ENCODE results near the gene NFATC4. TPM values are rescaled to one million over a fixed set of nuclear protein-coding genes. Genes with fewer than 3 reads are reported as not detected.
"Not testable (repeated sequence)": the region's sequence is repeated elsewhere in the genome, so short reads cannot be mapped to it uniquely, and the experiment has no call there.

Gene NFATC4
- polyA plus RNA-seq, 1 donor from 2014 or later, result 0.22 TPM

DNA sequence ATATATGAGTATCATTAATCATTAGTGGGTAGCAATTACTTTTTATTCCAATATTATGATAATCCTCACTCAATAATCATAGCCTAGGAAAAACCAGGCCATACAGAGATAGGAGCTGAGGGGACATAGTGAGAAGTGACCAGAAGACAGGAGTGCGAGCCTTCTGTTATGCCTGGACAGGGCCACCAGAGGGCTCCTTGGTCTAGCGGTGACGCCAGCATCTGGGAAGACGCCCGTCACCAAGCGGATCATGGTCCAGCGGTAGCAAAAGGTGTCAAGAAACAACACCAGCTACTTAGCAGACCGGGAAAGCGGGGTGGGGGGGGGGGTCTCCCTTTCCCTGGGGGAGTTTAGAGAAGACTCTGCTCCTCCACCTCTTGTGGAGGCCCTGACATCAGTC, 40.1 kb upstream of the NFATC4 start:
- H3K79me2 ChIP-seq (replicated peaks; ENCODE audit: insufficient read depth, low read length); H3K4me3 ChIP-seq (ENCODE audit: low read length); H3K27ac ChIP-seq (ENCODE audit: low read length); H2AFZ ChIP-seq (ENCODE audit: low read depth, low read length); H3F3A ChIP-seq (ENCODE audit: insufficient read depth, low read length, poor library complexity, severe bottlenecking); H3K36me3 ChIP-seq (ENCODE audit: insufficient read depth, low read length); H4K20me1 ChIP-seq (ENCODE audit: insufficient read depth); H3K9me2 ChIP-seq (ENCODE audit: insufficient read depth, low read length); H3K4me2 ChIP-seq (ENCODE audit: low read length); H3K9me3 ChIP-seq (ENCODE audit: low read length); H3K9ac ChIP-seq (ENCODE audit: low read length): not testable (repeated sequence)
- H3K27me3 ChIP-seq (ENCODE audit: insufficient read depth, low read depth, low read length), result peaks cover 26% of the 10 kb centered on the region
- peak; percentile 77 for TF ChIP-seq SMC3 (conservative IDR thresholded peaks at IDR 0.05; ENCODE audit: poor library complexity)
- TF ChIP-seq, protein P1, sequence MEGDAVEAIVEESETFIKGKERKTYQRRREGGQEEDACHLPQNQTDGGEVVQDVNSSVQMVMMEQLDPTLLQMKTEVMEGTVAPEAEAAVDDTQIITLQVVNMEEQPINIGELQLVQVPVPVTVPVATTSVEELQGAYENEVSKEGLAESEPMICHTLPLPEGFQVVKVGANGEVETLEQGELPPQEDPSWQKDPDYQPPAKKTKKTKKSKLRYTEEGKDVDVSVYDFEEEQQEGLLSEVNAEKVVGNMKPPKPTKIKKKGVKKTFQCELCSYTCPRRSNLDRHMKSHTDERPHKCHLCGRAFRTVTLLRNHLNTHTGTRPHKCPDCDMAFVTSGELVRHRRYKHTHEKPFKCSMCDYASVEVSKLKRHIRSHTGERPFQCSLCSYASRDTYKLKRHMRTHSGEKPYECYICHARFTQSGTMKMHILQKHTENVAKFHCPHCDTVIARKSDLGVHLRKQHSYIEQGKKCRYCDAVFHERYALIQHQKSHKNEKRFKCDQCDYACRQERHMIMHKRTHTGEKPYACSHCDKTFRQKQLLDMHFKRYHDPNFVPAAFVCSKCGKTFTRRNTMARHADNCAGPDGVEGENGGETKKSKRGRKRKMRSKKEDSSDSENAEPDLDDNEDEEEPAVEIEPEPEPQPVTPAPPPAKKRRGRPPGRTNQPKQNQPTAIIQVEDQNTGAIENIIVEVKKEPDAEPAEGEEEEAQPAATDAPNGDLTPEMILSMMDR (IDR thresholded peaks at IDR 0.05; ENCODE audit: poor library complexity, severe bottlenecking), result peak; percentile 68
- peak; percentile 63 for TF ChIP-seq RAD21 (conservative IDR thresholded peaks at IDR 0.05)

DNA sequence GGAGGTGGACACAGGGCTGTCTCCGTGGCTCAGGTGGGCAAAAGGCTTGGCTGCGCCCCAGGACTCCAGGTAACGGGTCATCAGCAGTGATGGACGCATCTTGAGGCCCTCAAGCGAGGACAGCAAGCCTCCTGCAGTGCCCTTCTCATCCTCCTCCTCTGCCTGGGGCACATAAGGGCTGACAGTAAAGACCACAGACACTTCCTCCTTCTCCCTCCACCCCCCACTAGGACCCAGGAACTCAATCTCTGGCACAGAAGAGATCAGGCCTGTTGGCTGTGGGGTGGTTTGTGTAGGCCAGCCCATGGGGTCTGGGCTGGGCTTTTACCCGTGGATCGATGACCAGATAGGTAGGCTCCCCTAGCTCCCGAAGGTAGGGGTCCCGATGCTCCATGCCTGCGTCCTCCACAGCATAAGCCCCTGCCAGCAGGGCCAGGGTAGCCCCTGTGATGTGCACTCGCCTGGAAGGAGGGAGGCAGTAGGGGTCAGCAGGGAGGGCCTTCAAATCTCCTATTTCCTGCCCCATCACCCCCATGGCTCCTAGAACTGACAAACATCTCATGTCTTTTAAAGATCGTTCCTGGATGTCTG, 38.8 kb upstream of the NFATC4 start:
- Histone ChIP-seq H3K4me2 (ENCODE audit: low read length) (no peak overlapping the region), H3K4me3 (ENCODE audit: low read length) (no peak overlapping the region), H3K9me3 (ENCODE audit: low read length) (no peaks in the 10 kb centered on the region), H3F3A (ENCODE audit: insufficient read depth, low read length, poor library complexity, severe bottlenecking) (no peaks in the 10 kb centered on the region), H4K20me1 (ENCODE audit: insufficient read depth) (no peaks in the 10 kb centered on the region), H3K27ac (ENCODE audit: low read length) (no peak overlapping the region), H3K79me2 (replicated peaks; ENCODE audit: insufficient read depth, low read length) (no peaks in the 10 kb centered on the region), H3K9me2 (ENCODE audit: insufficient read depth, low read length) (no peaks in the 10 kb centered on the region), H2AFZ (ENCODE audit: low read depth, low read length) (no peak overlapping the region), H3K9ac (ENCODE audit: low read length) (no peak overlapping the region), H3K27me3 (ENCODE audit: insufficient read depth, low read depth, low read length) (peaks cover 38% of the 10 kb centered on the region), H3K36me3 (ENCODE audit: insufficient read depth, low read length) (no peaks in the 10 kb centered on the region)
- TF ChIP-seq SMC3 (conservative IDR thresholded peaks at IDR 0.05; ENCODE audit: poor library complexity) (no peak), POLR2AphosphoS5 (IDR thresholded peaks at IDR 0.05) (no peak), RAD21 (conservative IDR thresholded peaks at IDR 0.05) (no peak), MXI1 (conservative IDR thresholded peaks at IDR 0.05; ENCODE audit: poor library complexity, severe bottlenecking) (no peak), EP300 (conservative IDR thresholded peaks at IDR 0.05; ENCODE audit: poor library complexity, severe bottlenecking) (no peak), EZH2 (IDR thresholded peaks at IDR 0.05; ENCODE audit: borderline replicate concordance, insufficient read depth, low read length, poor library complexity, severe bottlenecking) (no peak), TAF1 (IDR thresholded peaks at IDR 0.05; ENCODE audit: low read depth) (no peak)
- TF ChIP-seq, protein P2, sequence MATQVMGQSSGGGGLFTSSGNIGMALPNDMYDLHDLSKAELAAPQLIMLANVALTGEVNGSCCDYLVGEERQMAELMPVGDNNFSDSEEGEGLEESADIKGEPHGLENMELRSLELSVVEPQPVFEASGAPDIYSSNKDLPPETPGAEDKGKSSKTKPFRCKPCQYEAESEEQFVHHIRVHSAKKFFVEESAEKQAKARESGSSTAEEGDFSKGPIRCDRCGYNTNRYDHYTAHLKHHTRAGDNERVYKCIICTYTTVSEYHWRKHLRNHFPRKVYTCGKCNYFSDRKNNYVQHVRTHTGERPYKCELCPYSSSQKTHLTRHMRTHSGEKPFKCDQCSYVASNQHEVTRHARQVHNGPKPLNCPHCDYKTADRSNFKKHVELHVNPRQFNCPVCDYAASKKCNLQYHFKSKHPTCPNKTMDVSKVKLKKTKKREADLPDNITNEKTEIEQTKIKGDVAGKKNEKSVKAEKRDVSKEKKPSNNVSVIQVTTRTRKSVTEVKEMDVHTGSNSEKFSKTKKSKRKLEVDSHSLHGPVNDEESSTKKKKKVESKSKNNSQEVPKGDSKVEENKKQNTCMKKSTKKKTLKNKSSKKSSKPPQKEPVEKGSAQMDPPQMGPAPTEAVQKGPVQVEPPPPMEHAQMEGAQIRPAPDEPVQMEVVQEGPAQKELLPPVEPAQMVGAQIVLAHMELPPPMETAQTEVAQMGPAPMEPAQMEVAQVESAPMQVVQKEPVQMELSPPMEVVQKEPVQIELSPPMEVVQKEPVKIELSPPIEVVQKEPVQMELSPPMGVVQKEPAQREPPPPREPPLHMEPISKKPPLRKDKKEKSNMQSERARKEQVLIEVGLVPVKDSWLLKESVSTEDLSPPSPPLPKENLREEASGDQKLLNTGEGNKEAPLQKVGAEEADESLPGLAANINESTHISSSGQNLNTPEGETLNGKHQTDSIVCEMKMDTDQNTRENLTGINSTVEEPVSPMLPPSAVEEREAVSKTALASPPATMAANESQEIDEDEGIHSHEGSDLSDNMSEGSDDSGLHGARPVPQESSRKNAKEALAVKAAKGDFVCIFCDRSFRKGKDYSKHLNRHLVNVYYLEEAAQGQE (IDR thresholded peaks at IDR 0.05; ENCODE audit: borderline replicate concordance), result no peak
- TF ChIP-seq, protein P1 (IDR thresholded peaks at IDR 0.05; ENCODE audit: poor library complexity, severe bottlenecking), result no peak

Measured in neural cell (in vitro differentiated cells).